Frontal cortex (tissue), 4 donors: ENCODE results near the gene BCLAF1. TPM values are rescaled to one million over a fixed set of nuclear protein-coding genes. Genes with fewer than 3 reads are reported as not detected.

Experiments
- DNase-seq, 2 donors: peaks; one replicate each; pipeline ENCODE4 v3.0.0; 2012; ENCODE audit warnings: low spot score in 2 of 2
- FAIRE-seq: peaks from 2 replicates; lab custom pipeline; 2012; peaks lifted over from hg19 to GRCh38; lab: Jason Lieb, UNC
- small RNA-seq: library from RNA; depleted of rRNA; stranded (forward); fragments of <200 nt; gene quantifications from one replicate; pipeline ENCODE3, GENCODE V24; 2014
- total RNA-seq: library from RNA; depleted of rRNA; stranded (reverse); fragments of >200 nt; gene quantifications from one replicate; pipeline ENCODE4 v1.2.3, GENCODE V29; 2014
- donor health status: control.
- donor health status: control.
- donor health status: control.

The BCLAF1 gene
- total RNA-seq, 1 donor from 2014 or later = 170 TPM

GRCh38 chr6:136212608-136213007 is 77.0 kb downstream of the BCLAF1 start:
- DNase-seq (no peak), FAIRE-seq (no peak)

GRCh38 chr6:136210398-136211165 is 79.1 kb downstream of the BCLAF1 start:
- DNase-seq = no peak
- no peak for FAIRE-seq

GRCh38 chr6:136209496-136209895 is 80.2 kb downstream of the BCLAF1 start:
- no peak for FAIRE-seq
- no peak for DNase-seq

GRCh38 chr6:136208783-136209182 is 80.9 kb downstream of the BCLAF1 start:
- FAIRE-seq = no peak
- no peak for DNase-seq

Small RNAs within 50 kb of the gene (small RNA-seq; reads per million reads assigned to genes)
- gene AL023284.1 = not detected

Other genes starting within 250 kb of the BCLAF1 start
- 0.41 TPM for gene MTFR2, start 39.5 kb downstream of the BCLAF1 start, total RNA-seq